Upper lobe of left lung (tissue), 6 donors: Measurements from ENCODE around the gene SPOCK1. TPM values are rescaled to one million over a fixed set of nuclear protein-coding genes. Genes with fewer than 3 reads are reported as not detected.

ENCODE experiments used
- ATAC-seq, 2 donors: fragments of 200-7000 bp; cut with Tn5 transposase; one replicate each; pipeline ENCODE4 v1.9.1; 2022; ENCODE audit warnings: mild to moderate bottlenecking in 2 of 2, moderate library complexity in 2 of 2; ENCODE audit not compliant: low FRiP score in 2 of 2
- DNase-seq, 2 donors: peaks; one replicate each; pipeline ENCODE4 v3.0.0-alpha.2; 2019 to 2020
- H3K27ac ChIP-seq, 4 donors: fragments of 200-600 bp; sonication (generic); one replicate each; pipeline ENCODE4 v1.5.1; 2016 to 2019
- H3K27me3 ChIP-seq, 4 donors: fragments of 200-600 bp; sonication (generic); one replicate each; pipeline ENCODE4 v1.5.1; 2017 to 2019
- H3K36me3 ChIP-seq, 4 donors: fragments of 200-600 bp; sonication (generic); one replicate each; pipeline ENCODE4 v1.5.1; 2016 to 2019
- H3K4me1 ChIP-seq, 4 donors: fragments of 200-600 bp; sonication (generic); one replicate each; pipeline ENCODE4 v1.5.1; 2018 to 2019
- H3K4me3 ChIP-seq, 4 donors: fragments of 200-600 bp; sonication (generic); one replicate each; pipeline ENCODE4 v1.5.1; 2017 to 2019; ENCODE audit warnings: mild to moderate bottlenecking in 2 of 4, moderate library complexity in 1 of 4
- H3K9me3 ChIP-seq, 4 donors: fragments of 200-600 bp; sonication (generic); one replicate each; pipeline ENCODE4 v1.5.1; 2018 to 2019
- CTCF ChIP-seq, 6 experiments: fragments of 450-650 bp in 4 of 6; fragments of 200-600 bp in 2 of 6; sonication (generic) in 2 of 6; IDR thresholded peaks; one replicate each; pipeline ENCODE4 v1.5.1; 2016 to 2019; ENCODE audit warnings: antibody characterized with exemption in 6 of 6
- EP300 ChIP-seq, 4 donors: sonication (generic); formaldehyde crosslinking; IDR thresholded peaks; one replicate each; pipeline ENCODE4 v1.5.1; 2017; ENCODE audit warnings: antibody characterized with exemption in 4 of 4, control low read depth in 2 of 4
- POLR2A ChIP-seq, 4 donors: fragments of 450-650 bp; IDR thresholded peaks; one replicate each; pipeline ENCODE4 v1.5.1; 2016 to 2017; ENCODE audit warnings: antibody characterized with exemption in 4 of 4, mild to moderate bottlenecking in 2 of 4
- POLR2AphosphoS5 ChIP-seq, 2 donors: sonication (generic); formaldehyde crosslinking; IDR thresholded peaks; one replicate each; pipeline ENCODE4 v1.5.1; 2017; ENCODE audit warnings: antibody characterized with exemption in 2 of 2
- WGBS, 2 donors: methylation state at CpG; one replicate each; pipeline ENCODE4 v1.1.5; 2017 to 2018; 5-methylcytosine and 5-hydroxymethylcytosine counted together
- total RNA-seq, 6 donors: library from RNA; depleted of rRNA in 4 of 6; stranded (reverse); fragments of >200 nt in 4 of 6; gene quantifications; one replicate each; pipeline versions ENCODE4 v1.1.0 to v1.2.1, GENCODE V29; 2016 to 2021
- donor health status: DM: no; HTN: no; CAD: no; lungs with moderate emphysema.
- donor health status: DM: no; HTN: yes; CAD: no; lungs with severe emphysema.

SPOCK1 gene
- total RNA-seq, 6 donors from 2014 or later, result 0.33 to 16.6 (median 2.0) TPM; not detected in 1

DNA sequence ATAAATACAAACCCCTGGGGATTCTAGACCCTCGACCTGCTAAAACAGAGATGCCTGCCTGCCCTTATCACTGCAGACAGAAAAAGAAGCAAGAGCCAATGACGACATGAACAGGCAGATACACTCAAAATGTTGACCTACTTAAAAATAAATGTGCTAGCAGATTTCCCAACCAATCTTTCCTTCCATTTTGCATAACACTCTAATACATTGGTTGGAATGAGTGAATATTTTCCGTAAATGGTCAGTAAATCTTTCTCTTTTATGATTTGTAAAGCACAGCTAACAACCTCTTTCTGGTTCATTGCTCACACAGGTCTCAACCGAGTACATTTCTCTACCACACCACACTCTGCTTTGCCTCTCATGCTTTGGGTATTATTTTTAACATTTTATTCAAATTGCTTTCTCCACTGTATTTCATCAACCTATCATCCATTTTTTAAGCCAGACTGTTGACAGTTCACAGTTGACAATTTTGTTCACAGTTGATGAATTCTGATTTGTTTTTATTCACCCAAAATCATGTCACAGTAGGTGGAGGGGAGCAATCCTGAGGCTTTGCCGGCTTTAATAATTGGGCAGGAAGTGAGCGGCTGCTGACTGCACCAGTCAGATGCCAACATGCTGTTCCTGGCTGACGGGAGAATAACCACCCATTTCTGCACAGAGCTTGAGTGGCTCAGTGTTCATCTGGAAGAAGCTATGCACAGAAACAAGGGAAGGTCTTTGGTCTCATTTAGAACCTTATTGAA is 426.6 kb downstream of the SPOCK1 start:
- ATAC-seq (peak in 1 of 2 donors; percentile 69), DNase-seq (no peak)
- WGBS, 2 donors, result 49 to 58% methylated on average over 7 of the region's 7 CpGs
- Histone ChIP-seq H3K36me3 (no peaks in the 10 kb centered on the region), H3K27me3 (no peaks in the 10 kb centered on the region), H3K4me1 (no peaks in the 10 kb centered on the region), H3K4me3 (no peak overlapping the region), H3K27ac (peak overlapping the region in 3 of 4 donors; percentile 16 to 32 (median 17)), H3K9me3 (no peaks in the 10 kb centered on the region)
- no peak for TF ChIP-seq EP300 (IDR thresholded peaks at IDR 0.05)
- no peak for TF ChIP-seq CTCF (IDR thresholded peaks at IDR 0.05)
- TF ChIP-seq POLR2AphosphoS5 (IDR thresholded peaks at IDR 0.05), result no peak
- no peak for TF ChIP-seq POLR2A (IDR thresholded peaks at IDR 0.05)

- DNase-seq (no peak), ATAC-seq (peak in 1 of 2 donors; percentile 43)
- WGBS, 2 donors, result 61 to 69% methylated on average over 2 of the region's 2 CpGs
- H3K4me1 ChIP-seq, result no peaks in the 10 kb centered on the region
- no peak overlapping the region for H3K4me3 ChIP-seq
- no peaks in the 10 kb centered on the region for H3K9me3 ChIP-seq
- H3K27me3 ChIP-seq, result no peaks in the 10 kb centered on the region
- no peak overlapping the region for H3K27ac ChIP-seq
- no peak for TF ChIP-seq POLR2A (IDR thresholded peaks at IDR 0.05)
- no peak for TF ChIP-seq POLR2AphosphoS5 (IDR thresholded peaks at IDR 0.05)
- TF ChIP-seq EP300 (IDR thresholded peaks at IDR 0.05), result no peak
- no peak for TF ChIP-seq CTCF (IDR thresholded peaks at IDR 0.05)
- no peaks in the 10 kb centered on the region for H3K36me3 ChIP-seq
These were observed 427.2 kb downstream of the SPOCK1 start for GRCh38 chr5:137071931-137072330.

DNA sequence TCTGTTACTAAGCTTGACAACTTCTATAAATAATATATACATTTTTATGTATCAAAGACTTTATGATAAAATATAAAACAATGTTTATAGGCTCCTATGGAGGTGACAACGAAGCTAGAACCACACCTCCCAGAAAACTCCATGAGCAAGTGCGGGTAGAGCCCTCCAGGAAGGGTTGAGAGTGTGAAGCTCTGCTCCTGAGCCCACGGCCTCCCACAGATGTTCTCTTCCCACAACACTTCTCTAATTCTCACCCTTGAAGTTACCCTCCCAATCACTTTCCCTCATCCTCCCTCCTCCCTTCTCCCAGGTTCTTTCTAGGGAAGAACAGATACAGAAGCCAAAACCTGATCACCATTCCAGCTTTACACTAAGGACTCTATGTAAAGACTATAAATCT is 427.6 kb downstream of the SPOCK1 start:
- DNase-seq, result no peak
- Histone ChIP-seq H3K4me1 (no peaks in the 10 kb centered on the region), H3K4me3 (no peak overlapping the region), H3K36me3 (no peaks in the 10 kb centered on the region), H3K9me3 (no peaks in the 10 kb centered on the region), H3K27me3 (no peaks in the 10 kb centered on the region), H3K27ac (no peak overlapping the region)
- TF ChIP-seq POLR2AphosphoS5 (IDR thresholded peaks at IDR 0.05) (no peak), CTCF (IDR thresholded peaks at IDR 0.05) (no peak), EP300 (IDR thresholded peaks at IDR 0.05) (no peak), POLR2A (IDR thresholded peaks at IDR 0.05) (no peak)
- WGBS, 2 donors, result 65 to 82% methylated on average over 3 of the region's 3 CpGs
- no peak for ATAC-seq

DNA sequence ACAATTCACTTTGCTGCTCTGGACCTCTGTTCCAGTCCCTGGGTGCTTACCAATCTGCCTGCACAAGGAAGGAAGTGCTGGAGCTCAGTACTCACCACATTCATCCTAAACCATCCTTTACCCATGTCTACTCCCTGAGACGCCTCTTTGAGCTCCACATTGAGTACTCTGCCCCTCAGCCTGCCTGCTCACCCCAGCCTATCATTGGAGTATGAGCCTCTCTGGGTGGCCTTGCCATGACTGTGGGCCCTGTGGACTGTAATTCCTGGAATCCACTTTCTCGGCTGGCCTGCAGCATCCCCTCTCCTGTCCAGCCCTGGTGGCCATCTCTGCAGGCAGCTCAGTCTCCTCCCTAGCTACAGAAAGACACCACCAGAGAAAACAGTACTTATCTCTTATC is 428.6 kb downstream of the SPOCK1 start:
- no peaks in the 10 kb centered on the region for H3K27me3 ChIP-seq
- H3K4me1 ChIP-seq, result no peaks in the 10 kb centered on the region
- no peaks in the 10 kb centered on the region for H3K36me3 ChIP-seq
- ATAC-seq (no peak), DNase-seq (no peak)
- WGBS, 2 donors, result 76 to 92% methylated on average over 2 of the region's 2 CpGs
- H3K9me3 ChIP-seq, result no peaks in the 10 kb centered on the region
- TF ChIP-seq POLR2AphosphoS5 (IDR thresholded peaks at IDR 0.05) (no peak), POLR2A (IDR thresholded peaks at IDR 0.05) (no peak), CTCF (IDR thresholded peaks at IDR 0.05) (no peak), EP300 (IDR thresholded peaks at IDR 0.05) (no peak)
- no peak overlapping the region for H3K4me3 ChIP-seq
- no peak overlapping the region for H3K27ac ChIP-seq

DNA sequence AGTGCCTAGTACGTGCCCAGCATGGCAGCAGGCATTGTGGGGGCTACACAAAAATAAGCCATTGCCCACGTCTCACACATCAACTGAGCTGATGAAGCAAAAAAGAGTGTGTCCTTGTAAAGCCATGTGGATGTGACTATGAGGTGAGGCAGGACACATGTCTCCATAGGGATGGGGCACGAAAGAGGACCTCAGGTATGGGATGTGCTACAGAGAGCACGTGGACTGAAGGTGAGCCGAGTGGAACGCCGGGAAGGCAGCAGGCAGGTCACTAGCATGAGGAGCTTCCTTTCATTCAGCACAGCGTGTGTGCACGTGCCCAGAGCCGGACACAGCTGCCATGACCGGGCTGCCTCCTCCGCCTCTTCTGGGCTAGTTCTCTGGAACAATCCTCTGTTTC is 429.8 kb downstream of the SPOCK1 start:
- 87 to 91% methylated on average over 12 of the region's 12 CpGs for WGBS, 2 donors
- Histone ChIP-seq H3K27ac (no peak overlapping the region), H3K4me3 (no peak overlapping the region), H3K36me3 (no peaks in the 10 kb centered on the region), H3K9me3 (no peaks in the 10 kb centered on the region), H3K27me3 (no peaks in the 10 kb centered on the region), H3K4me1 (no peaks in the 10 kb centered on the region)
- peak in 1 of 2 donors; percentile 32 for DNase-seq
- no peak for TF ChIP-seq POLR2A (IDR thresholded peaks at IDR 0.05)
- TF ChIP-seq CTCF (IDR thresholded peaks at IDR 0.05), result no peak
- no peak for TF ChIP-seq EP300 (IDR thresholded peaks at IDR 0.05)
- TF ChIP-seq POLR2AphosphoS5 (IDR thresholded peaks at IDR 0.05), result no peak
- ATAC-seq, result no peak
